Measurements from ENCODE around the gene SORBS2.

GRCh38 chr4:185700630-185701029, 111.4 kb downstream of the SORBS2 start:
- TF ChIP-seq CTCF (IDR thresholded peaks at IDR 0.05) (no peak), POLR2AphosphoS5 (IDR thresholded peaks at IDR 0.05) (no peak)
